GM21786 (cell line): ENCODE measurements around the gene RFT1.

Source experiments
- ATAC-seq: cut with Tn5 transposase; IDR thresholded peaks from one replicate; pipeline ENCODE4 v1.9.1; 2021; ENCODE audit not compliant: unreplicated experiment

The RFT1 gene

GRCh38 chr3:53129344-53129743, 891 bp downstream of the RFT1 start:
- ATAC-seq, result no peak

GRCh38 chr3:53126601-53127000, 3.6 kb downstream of the RFT1 start:
- ATAC-seq, result no peak

- no peak for ATAC-seq
Measured at GRCh38 chr3:53123953-53124352, 6.3 kb downstream of the RFT1 start.

GRCh38 chr3:53123510-53123909, 6.7 kb downstream of the RFT1 start:
- ATAC-seq, result no peak

- ATAC-seq, result no peak
Measured at GRCh38 chr3:53122933-53123305, 7.3 kb downstream of the RFT1 start.

DNA sequence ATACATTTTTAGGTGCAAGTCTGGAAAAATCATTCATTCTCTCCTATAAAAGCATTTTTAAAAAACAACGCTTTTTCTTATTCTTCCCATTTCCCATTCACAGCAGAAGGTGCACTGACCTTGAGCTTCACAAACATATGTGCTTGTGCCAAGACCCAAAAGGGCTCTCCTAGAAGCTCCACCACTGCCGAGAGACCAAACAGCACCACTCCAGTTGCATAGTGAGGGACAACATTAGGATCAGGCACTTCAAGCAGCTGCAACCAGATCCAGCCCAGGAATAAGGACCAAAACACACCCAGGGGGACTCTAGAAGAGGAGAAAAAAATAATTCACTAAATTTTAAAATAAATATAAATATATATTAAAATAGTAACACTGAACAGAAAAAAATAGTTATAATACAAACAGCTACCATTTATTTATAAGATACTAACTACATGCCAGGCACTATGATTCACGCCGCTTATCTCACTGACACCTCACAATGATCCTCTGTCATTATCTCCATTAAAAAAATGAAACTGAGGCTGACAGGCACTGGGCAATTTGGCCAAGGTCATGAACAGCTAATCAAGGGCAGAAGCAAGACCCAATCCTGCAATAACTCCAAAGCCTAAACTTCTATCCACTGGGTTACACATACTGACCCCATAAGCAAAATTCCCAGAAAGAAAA, 7.8 kb downstream of the RFT1 start:
- no peak for ATAC-seq

DNA sequence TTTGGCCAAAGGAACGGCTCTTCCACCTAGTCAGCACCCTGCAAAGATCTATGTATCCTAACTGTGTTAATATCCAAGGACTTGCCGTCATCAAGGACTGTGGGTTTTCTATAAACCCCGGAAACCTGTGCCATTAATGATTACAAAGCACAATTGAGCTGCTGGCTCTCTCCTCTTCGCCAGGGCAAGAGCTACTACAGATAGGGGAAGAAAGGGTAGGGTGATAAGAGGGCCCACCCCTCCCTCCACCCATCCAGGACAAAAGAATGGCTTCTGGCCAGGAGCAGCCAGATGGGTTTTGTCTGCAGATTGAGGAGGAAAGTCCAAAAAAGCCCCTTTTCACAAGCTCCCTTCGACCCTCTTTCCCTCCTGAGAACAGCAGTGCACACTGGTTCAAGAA, 9.9 kb downstream of the RFT1 start:
- no peak for ATAC-seq

DNA sequence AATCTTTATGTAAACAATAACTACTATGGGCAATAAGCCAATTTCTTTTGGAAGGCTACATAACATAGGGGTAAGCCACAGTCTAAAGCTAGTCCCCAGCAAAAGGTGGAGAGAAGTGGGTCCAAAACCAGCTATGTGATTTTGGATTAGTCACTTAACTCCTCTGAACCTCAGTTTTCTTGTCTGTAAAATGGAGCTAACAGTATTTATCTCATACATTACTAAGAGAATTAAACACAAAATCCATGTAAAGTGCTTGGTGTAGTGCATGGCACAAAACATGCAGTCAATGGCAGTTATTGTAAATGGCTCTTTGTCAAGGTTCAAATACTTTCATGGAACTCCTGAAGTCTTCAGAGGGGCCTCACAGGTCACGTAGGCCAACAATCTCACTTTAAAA, 13.3 kb downstream of the RFT1 start:
- ATAC-seq, result no peak

DNA sequence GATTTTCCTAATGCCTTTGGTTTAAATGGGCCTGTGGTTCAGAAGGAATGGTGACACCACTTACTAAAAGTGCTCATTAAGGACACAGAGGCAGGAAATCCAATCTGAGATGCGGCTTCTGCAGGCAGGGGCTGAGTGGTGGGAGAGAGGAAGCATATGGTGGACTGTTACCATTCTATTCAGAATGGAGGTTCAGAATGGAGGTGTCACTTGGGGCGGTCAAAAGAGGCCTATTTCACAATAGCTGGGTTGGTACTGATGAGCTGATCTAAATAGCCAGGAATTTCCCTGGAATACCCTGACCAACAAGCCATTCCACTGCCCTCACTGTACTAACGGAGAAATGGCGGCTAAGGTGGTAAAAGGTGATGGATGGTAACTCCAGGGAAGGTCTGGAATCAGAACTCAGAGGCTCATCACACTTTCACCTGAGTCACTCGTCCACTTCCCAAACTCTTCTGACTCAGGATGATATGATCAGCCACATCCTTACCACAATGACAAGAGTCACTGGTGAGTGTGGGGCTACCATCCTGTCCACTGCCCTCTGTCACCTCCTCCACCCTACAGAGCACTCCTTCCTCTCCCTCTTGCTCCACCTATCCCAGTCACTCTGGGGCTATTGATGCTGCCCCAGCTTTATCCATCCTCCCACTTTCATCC, 15.7 kb downstream of the RFT1 start:
- ATAC-seq, result no peak

DNA sequence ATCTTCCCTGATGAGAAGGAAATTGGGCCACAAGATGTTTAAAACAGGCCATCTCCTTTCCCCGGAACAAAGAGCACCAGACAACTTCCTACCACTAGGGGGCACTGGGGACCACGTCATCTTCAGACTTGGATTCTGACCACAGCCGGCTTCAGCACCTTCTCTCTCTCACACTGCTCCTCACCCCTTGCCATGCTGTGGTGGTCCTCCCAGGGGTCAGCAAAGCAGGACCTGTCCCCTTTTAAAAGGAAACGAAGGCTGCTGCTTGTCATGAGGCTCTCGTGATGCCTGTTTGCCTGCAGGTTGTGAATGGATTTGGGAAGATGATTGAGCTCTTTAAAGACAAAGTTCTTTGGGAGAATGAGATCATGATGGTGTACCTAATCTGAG, 16.2 kb downstream of the RFT1 start:
- ATAC-seq, result peak; percentile 75

DNA sequence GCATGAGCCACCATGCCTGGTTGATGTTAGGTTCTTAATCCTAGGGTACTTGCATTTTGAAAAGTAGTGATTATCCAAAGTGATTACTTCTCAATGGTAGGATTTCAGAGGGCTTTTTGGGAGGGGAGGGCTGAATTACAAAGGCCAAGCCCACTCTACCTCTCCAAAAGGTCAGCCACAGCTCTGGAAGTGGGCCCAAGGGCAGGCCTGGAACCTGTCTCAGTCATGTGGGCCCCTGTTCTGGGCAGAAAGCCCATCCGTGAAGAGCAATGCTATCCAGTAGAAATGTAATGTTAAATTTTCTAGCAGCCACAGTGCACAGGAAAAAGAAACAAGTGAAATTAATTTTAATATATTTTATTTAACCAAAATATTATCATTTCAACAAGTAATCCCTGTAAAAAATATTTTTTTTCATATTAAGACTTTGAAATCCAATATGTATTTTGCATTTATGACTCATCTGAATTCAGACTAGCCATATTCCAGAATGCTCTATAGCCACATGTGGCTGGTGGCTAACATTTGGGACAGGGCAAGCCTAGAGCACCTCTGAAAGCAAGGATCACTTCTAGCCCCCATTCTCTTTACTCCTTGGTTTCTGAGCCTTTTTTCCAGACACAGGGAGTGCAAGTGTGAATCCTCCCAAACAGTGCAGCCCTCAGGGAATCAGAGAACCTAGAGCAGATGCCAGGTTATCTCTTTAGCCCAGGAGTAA, 16.8 kb downstream of the RFT1 start:
- no peak for ATAC-seq

DNA sequence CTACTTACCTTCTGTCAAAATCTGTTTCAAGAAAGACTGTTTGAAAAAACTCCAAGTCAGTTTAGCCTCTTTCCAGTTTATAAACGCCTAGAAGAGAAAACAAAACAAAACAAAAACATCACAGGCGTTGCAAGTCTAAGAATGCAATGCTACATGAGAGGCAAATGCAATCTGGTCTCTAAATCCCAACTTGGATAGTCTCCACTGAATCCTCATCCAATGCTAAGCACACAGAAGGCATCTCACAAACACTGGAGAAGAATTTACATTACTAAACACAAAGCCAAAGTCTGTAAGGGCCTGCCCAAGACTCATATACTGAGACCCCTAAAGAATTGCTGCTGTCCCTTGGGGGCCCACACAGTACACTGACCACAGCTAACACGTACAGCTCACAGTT, 18.4 kb downstream of the RFT1 start:
- no peak for ATAC-seq

DNA sequence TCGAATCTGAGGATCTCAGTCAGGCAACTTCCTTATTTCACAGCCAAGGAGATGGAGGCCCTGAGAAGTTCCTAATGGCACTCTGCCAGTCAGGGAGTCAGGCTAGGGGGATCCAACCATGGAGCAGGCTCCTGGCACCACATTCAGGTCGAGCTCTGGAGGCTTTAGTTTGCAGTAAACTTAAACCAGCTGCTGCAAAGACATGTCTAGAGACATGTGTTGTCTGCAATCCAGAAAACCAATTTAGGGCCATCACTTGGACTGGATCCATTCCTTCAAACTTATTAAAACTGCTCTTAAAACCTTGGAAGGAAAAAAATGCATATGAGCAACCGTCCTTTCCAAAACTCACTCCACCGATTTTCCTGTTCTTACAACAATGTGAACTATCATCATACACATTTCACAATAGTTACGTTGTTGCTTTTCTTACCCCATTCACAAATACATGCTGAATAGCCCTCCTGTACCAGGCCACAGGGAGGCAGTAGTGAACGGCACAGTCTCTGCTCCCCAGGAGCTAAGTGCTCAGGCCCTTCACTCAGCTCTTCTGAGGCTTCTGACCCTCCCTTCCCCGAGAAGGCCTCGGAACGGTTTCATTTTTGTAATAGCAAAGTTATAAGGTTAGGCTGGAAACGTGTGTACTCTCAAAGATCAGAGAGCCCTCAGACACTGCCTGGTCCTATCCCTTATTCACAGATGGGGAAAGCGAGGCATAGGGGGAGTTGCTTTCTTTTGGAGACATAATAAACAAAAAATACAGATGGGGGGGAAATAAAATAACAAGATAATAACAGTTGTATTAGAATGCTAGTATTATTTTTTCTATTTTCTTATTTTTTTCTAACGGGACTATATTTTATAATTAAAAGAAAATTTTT, 20.1 kb downstream of the RFT1 start:
- ATAC-seq, result no peak

DNA sequence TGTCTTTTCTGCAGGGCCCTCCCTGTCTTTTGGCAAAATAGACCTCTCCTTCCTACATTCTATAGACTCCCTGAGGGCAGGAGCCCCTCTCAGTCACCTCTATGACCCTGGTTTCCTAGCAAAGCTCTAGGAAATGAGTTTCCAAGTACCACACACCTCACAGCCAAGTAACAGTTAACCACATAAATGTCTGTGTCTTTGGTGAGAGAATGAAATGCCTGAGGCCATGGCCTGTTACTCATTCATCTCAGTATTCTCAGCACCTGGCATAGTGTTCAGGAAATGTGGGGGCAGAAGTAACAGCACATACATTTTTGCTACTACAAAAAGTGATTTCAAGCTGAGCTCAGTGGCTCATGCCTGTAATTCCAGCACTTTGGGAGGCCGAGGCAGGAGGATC, 21.0 kb downstream of the RFT1 start:
- ATAC-seq, result peak; percentile 62

DNA sequence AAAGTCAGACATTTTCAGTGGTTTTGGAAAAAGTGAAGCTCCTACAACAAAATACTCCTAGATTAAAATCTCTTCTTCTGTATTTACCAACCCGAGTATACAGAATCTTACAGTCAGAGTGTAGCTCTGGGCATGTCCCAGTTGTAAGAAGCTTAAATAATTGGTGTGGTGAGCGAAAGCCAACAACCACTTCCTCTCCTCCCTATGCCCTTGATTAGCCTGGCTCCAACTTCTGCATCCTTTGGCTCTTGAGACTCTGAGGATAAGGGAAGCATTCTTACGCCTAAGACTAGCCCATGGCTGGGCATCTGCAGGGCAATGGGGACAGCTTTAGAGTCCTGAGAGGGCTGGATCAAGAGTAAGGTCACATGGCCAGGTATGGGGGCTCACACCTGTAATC, 25.5 kb downstream of the RFT1 start:
- no peak for ATAC-seq

- no peak for ATAC-seq
Measured at GRCh38 chr3:53103397-53104296, 26.6 kb downstream of the RFT1 start.

- ATAC-seq, result peak; percentile 92
Measured at GRCh38 chr3:53102601-53103147, 27.6 kb downstream of the RFT1 start.

DNA sequence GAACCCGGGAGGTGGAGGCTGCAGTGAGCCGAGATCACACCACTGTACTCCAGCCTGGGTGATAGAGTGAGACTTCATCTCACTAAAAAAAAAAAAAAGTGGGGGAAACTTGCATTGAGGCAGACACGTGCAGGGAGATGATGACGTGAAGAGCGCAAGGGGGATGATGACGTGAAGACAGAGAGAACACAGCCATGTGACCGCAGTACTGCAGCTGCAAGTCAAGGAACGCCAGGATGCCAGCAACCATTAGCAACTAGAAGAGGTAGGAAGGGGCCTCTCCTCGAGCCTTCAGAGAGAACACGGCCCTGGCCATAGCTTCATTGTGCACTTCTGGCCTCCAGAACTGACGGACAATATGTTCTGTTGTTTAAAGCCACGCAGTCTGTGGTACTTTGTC, 28.3 kb downstream of the RFT1 start:
- ATAC-seq, result no peak

DNA sequence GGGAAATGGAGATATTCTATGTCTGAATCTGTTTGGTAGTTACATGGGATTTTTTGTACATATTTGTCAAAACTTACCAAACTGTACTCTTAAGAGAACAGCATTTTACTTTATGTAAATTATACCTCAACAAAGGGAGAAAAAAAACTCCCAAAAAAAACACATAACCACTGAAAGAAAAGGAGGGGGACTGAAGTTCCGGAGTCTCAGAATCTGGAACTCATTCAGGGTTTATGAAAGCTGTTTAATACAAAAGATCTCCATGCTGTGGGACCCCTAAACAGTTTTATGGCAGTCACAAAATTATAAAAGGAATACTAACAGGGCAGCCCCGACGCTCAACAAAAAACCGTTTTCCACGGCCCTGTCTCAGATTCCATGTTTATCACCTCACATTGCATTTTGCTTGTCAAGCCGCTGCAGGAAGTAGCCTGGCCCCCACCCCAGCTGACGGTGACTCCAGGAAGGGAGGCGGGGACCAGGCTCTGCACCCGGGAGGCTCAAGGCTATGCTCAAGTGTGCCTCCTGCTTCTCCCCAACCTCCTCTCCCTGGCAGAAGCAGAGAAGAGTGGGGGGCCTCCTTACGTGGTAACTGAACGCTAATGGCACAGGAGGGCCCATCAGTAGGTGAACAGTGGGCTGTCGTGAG, 29.3 kb downstream of the RFT1 start:
- ATAC-seq, result no peak

DNA sequence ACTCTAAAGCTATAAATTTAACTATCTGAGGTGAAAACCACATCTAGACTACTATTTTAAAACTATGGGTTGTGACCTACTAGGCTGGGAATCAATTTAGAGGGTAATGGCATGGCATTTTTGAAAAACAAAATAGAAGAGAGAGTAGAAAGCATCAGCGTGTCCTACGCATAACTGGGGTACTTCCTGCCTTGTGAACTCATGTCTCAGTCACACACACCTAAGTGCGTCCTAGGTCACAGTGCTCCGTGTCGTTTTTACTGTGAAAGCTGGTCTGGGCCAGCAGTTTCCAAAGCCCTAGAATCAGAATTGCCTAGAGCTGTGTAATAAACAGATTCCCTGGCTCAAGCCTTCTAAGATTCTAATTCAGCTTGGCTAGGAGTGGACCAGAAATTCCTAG, 32.3 kb downstream of the RFT1 start:
- no peak for ATAC-seq
